ENCODE measurements around the gene ADGRV1.
"Not testable (repeated sequence)": the region's sequence is repeated elsewhere in the genome, so short reads cannot be mapped to it uniquely, and the experiment has no call there.

ADGRV1 gene

DNA sequence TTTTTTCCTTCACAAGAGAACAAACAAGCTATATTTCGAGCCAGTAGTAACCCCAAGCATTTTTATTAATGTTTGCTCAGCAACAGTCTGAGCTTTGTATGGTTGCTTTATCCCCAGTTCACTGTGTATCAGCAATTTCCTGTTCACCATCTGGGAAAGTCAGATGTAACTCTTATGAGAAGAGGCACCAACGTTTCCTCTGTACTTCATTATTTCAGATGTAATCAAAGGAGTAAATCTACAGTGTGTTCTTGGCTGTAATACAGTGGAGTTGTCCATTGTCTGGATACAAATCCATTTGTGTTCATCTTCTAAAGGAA is 484.3 kb downstream of the ADGRV1 start:
- no peak for DNase-seq

DNA sequence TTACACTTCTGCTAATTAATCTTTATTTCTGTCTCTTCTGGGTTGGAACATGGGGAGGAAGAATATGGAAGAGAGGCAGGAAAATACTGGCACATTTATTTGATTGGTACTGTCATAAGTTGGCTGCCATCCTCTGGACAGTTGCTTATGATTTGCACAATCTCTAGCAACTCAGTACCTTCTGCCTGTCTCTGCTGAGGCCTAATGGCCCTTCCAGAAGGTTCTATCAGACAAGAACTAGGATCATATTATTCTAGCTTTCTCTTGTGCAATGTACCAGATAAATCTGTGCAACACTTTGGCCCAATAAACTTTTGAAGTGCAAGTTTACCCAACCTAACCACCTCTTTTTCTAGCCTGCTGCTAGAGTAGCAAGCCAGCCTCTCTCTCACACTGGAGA is 489.5 kb downstream of the ADGRV1 start:
- DNase-seq: no peak

DNA sequence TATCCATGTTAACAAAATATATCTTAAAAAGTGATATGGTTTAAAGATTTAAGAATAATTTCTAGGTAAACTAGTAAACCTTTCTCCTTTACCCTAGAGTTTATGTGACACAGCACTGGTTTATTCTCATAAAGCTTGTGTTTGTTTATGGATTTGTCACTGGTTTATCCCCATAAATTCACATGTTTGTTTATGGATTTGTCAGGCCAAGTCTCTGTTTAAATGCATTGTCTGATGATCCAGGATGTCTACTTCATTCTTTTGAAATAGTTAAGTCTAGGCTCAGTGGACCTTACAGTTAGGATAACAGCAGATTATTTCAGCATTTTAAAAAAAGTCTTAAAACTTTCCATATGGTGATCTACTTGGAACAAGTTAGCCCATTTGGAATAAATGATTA is 490.5 kb downstream of the ADGRV1 start:
- DNase-seq: no peak

DNA sequence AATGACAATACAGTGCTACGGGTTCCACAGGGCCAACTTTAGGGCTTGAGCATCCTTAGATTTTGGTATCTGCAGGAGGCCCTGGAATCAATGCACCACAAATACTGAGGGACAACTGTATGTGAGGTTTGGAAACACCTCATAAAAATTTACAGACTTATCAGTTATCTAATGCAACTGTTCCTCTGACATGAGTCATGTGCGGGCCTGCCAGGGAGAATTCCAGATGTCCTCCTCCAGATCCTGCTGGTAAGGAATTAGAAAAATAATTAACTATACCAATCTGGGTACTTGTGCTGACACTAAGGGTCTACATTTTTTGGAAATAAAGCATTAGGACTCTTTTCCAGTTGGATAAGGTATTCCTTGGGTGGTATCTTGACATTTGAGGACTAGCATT is 491.2 kb downstream of the ADGRV1 start:
- DNase-seq: no peak

DNA sequence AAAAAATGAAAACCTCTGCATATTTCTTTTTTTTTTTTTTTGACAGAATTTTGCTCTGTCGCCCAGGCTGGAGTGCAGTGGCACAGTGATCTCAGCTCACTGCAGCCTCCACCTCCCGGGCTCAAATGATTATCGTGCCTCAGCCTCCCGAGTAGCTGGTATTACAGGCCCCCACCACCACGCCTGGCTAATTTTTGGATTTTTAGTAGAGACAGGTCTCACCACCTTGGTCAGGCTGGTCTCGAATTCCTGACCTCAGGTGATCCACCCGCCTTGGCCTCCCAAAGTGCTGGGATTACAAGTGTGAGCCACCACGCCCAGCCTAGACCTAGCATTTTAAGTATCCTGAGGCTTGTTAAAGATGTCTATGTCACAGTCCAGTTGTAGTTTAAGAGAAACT is 493.8 kb downstream of the ADGRV1 start:
- not testable (repeated sequence) for DNase-seq

DNA sequence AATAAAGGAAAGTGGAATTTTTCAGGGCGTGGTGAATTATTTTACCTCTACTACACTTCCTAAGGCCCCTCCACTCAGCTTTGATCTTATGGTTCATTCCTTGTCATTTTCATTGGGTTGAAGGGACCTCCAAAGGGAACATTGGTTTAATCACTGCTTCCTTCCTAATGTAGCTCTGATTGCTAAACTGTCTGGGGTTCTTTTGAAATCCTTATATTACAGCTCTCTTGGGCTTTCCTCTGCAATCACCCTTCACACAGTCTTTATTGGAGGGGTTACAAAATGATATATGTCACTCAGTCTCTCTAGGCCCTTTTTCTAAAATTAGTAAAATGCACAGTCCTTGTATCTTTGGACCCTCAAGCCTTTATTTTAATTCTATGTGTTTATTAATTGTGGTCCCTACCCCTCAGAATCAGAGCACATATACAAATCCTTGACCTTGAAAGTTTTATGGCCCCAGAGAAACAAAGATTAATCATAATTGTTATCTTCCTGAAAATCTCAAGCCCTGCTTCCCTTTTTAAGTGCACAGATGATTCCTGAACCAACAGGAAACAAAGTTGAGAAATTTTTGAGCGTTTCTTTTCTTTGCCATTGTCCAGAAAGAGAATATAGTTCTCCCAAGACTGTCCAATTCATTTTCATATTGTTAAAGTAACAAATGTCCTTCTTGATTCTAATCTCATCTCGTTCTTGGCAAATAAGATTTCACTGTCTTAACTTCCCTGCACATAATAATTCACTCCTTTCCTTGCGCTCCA is 494.6 kb downstream of the ADGRV1 start:
- DNase-seq: no peak

DNA sequence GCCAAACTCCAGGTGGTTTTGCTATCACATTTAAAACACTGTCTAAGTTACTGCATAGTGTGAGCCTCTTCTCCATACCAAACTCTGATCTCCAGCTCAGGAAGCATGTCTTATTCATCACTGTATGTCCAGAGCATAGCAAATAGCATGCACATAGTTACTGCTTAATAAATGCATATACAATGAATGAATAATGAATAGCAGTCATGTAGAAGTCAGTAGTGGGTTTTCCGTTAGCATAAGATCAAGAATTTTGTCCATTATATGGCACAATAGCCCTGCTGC is 495.1 kb downstream of the ADGRV1 start:
- DNase-seq: no peak

DNA sequence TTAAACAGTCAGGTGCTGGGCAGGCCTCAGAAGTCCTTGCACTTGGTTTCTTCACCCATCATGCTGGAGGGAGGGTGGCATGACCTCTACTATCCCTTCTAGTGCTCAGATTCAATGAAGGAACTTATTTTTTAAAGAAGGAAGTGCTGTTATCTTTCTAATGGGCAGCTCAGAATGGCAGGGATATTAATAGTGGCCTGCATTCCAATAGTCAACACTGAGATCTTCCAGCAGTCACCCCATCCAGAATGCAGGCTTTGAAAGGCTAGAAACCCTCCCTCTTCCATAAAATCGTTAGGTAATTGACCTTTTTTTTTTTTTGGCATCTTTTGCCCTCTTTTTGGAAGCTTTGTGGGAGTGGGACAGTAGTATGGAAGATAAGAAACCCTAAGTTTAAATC is 499.6 kb downstream of the ADGRV1 start:
- no peak for DNase-seq

DNA sequence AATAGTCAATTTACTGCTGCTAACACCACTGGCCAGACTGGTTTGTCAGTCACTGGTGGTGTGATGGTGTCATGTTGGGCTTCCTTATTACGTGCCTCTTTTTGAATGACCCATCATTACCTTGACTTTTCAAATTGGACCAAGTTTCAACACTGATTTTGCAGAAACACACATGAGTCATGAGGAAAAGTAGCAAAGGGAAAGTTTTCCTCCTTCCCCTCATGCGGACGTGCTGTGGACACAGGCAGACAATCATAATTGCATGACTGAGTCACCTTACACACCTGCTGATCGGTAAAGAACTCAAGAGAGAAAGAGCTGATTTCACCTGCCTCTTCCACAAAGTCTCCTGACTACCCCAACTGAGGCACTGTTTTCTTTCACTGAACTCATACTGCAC is 500.0 kb downstream of the ADGRV1 start:
- no peak for DNase-seq

DNA sequence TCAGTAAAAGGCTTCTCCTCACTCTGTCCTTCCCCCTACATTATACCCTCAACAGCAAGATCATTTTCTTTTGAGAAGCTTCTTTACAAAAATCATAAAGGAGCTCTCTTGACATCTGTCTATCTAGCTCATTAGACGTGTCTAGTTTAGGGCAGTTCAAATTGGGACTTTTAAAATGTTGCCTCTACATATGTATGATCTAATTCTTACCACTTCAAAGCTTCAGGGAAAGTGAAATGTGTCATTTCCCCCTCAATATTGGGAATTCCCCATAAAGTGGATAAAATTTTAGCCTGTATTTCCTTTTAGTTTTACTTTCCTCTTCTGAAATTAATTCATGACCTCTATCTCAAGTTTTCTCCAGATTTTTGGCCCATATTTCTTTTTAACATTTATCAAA is 500.8 kb downstream of the ADGRV1 start:
- DNase-seq: no peak

DNA sequence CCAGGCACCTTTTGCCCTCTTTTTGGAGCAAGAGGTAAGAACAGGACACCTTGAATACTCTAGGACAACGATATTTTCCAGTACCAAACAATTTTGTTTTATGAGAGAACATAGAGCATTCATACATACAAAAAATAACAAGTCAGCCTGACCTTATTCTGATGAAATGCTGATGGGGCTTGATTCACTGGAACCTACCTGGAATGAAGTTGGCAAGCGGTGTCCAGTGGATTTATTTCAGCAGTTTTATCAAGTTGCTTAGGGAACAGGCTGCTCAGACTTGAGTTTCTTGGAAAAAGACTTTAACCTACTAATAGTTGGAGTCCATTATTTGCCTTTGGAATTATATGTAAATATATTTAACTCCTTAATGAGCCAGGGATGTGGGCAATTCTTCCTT is 502.5 kb downstream of the ADGRV1 start:
- no peak for DNase-seq

DNA sequence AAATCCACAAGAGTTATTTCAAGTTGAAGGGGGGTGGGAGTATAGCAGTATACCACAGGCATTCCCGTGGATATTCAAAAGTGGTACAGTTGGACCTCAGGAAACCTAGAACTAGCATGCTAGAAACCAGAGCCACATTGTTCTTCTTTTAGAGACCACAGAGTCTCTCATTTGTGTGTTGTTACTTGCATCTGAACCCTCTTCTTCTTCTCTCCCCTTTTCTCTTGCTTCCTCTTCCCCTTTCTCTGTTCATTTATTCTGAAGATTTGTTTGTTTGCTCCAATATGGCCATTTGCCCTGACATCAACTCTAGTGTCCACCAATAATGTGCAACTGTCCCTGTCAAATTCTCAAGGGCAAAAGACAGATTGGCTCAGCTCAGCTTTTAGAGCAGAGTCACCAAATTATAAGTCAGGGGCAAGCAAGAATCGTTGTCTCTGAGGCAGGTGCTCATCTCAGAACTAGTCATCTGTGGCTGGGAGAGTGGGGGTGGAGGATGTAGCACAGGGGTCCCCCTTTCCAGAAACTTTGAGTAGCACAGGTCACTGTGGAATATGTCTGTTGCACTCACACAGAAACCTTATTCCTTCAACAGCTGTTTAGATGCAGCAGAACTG is 503.5 kb downstream of the ADGRV1 start:
- DNase-seq: no peak

DNA sequence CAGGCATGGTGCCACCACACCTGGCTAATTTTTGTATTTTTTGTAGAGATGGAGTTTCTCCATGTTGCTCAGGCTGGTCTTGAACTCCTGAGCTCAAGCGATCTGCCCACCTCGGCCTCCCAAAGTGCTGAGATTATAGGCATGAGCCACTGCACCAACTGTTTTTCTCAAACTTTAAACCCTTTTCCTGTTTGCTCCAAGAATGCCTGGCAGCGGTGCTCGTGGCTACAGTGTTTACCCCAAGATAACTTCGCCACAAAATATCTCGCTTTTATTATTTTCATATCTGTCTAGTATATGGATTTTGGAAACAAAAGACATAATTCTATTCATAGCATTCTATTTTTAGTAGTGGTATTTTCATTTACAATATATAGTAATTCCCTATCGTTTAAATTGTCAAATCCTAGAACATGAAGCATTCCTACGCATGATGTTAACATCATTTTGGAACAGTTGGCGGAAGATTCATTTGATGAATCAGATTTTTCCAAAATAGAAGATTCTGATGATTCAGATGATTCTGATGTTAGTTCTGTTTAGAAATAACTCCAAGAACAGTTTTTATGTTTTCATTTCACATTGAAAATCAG is 504.6 kb downstream of the ADGRV1 start:
- not testable (repeated sequence) for DNase-seq

DNA sequence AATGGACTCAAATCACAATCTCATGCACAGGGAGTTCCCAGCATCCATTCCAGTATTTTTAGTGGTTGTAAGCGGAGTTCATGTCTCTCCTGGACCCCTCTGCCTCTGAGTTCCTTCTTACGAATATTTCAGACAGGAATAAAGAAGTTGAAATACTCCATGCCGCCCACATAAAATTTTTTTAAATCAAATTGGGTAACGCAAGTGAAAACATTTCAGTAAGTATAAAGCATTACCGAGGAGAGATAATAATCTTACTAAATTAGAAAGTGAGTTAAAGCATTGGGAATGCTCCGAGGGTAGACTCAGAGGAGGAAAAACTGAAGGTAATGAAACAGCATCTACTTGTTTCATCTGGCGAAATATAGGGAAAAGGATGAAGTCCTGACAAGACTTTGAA is 506.9 kb downstream of the ADGRV1 start:
- DNase-seq: no peak

DNA sequence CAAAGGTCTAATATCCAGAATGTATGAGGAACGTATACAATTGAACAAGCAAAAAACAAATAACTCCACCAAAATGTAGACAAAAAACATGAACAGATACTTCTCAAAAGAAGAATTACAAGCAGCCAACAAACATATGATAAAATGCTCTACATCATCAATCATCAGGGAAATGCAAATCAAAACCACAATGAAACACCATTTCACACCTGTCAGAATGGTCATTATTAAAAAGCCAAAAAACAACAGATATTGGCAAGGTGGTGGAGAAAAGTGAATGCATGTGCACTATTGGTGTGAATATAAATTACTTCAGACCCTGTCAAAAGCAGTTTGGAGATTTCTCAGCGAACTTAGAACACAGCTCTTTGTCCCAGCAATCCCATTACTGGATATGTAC is 510.8 kb downstream of the ADGRV1 start:
- DNase-seq: no peak

DNA sequence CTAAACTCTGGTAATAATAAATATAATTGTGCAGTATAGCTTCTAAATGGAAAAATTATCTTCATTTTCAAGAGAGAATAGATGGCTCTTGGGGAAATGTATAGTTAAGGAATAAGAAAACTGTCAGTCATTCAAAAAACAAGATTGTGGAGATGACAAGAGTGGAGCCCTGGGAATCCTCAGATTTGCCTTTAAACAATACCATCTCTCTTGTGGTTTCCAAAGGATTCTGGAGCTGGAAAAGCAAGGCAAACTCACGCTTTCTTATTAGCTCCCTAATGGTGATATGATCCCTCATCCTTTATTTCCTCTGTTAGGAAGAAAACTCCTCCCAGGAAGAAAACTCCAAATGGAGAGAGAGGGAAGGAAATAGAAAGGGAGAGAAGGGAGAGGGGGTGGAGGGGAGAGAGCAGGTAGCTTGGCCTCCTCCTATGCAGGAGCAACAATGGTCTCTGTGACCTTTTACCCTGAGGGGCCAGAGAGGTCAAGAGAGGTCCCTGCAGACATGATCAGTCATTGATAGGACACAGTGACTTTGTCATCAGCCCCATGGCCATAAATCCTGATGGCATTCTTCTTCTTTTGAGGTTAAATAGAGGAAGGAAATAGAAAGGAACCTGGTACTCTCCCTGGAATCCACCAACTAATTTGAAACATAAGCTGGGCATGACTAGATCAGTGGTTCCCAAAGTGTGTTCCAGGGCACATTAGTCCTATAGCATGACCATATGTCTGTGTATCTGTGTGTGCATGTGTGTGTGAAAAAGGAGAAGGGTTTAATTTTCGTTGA is 512.4 kb downstream of the ADGRV1 start:
- DNase-seq: no peak

DNA sequence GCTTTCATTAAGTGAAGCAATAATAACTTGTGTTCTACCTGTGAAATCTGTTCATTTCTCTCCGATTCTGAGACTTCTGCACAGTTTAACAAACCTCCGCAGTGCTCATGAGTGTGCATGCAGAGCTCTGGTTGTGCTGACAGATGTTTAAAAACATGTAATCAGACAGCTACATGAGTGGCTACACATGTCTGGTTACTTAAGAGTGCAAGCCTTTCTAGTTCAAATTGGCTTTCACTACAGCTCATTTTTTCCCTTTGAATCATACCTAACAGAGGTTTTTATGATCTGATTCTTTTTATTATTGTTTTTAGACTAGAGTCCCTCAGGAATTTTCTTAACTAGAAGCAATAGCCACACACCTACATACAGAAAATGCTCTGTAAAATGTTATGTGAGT is 514.3 kb downstream of the ADGRV1 start:
- no peak for DNase-seq

DNA sequence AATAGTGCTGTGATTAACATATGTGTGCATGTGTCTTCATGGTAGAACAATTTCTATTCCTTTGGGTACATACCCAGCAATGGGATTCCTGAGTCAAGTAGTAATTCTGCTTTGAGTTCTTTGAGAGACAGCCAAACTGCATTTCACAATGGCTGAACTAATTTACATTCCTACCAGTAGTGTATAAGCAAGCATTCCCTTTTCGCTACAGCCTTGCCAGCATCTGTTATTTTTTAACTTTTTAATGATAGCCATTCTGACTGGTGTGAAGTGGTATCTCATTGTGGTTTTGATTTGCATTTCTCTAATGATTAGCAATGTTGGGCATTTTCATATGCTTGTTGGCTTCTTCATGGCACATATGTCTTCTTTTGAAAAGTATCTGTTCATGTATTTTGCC is 516.0 kb downstream of the ADGRV1 start:
- DNase-seq: no peak

DNA sequence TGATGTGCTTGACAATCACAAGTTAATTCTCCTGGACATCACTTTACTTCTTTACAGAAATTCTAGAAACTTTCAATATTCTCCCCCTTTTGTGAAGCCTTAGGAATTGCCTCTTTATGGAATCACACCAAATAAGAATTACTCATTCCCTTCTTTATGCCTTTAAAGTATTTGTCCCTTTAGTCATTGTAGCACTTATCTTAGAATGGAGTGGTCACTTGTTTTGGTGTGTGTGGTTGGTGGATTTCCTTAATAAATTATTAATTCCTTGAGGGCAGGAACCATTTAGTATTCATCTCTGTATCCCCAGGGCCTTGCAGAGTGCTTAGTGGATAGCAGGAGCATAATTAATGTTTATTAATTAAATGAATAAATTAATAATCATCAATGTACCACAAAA is 517.5 kb downstream of the ADGRV1 start:
- no peak for DNase-seq

DNA sequence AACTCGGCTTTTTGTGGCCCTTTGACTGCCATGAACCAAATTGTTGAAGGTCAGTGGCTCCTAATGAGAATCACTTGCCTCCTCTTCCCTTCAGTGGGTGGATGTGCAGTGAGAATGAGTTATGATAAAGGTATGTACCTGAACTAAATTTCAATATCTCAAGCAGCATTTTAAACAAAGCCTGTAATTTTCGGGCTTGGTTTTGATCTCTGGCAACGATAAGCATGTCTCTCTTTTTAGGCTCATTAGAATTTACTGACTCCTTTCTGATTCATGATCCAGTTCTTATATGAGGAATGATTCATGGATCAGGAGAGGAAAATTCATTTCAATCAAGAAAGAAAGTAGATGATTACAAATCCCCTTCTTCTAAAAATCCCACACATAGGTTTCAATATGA is 519.0 kb downstream of the ADGRV1 start:
- no peak for DNase-seq

DNA sequence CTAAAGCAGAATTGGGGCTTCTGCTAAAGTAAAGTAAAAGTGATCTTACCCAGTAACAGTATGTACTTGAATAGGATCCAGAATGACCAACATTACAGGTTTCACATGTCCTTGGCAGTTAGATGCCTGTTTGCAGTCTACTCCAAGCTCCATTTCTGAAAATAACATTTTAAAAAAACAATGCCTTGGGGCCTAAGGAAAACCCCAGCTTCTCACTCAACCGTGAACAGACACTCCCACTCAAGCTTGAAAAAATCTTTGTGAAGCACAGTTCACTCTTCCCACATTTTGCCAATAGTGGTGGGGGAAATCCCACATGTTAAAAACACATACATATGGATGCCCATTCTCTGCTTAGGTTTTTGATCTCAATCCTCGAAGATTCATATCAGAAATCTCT is 520.4 kb downstream of the ADGRV1 start:
- no peak for DNase-seq

DNA sequence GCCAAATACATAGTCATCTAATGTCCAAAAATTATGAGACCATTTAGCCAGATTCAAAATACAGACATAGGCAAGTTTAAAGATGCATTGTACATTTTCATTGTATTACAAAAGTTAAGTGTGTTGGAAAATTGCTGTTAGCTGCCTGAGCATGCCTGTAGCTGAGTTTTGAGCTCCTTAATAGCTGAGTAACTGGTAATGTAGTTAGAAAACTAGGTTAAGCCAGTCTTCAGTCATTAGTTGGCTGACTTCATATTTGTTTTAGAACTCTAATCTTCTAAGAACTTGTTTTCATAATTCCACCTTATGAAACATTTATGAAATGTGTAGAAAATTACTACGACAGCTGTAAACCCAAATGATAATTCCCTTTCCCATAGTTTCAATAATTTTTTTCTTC is 531.2 kb downstream of the ADGRV1 start:
- no peak for DNase-seq

DNA sequence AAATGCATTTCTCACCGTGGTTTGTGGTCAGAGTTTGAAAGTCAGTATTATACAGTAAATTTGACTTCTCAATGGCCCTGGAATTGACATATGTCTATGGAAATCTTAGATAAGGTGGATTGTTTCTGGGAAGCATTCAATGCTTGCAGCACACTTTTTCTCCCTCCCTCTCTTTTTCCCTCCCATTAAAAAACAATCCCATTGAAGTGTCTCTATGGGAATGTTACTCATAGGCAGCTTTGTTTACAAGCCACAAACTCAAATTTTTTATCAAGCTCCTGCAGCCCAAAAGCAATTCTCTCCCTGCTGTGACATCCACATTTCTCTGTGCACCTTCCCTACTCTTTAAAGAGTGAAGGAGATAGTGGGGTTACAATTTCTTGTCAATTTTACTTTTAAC is 532.4 kb downstream of the ADGRV1 start:
- DNase-seq: no peak
